ENCODE results near the gene RNASE12.
"Not testable (repeated sequence)": the region's sequence is repeated elsewhere in the genome, so short reads cannot be mapped to it uniquely, and the experiment has no call there.

RNASE12 gene

GRCh38 chr14:20607617-20608016 is 16.4 kb upstream of the RNASE12 start:
- DNase-seq (ENCODE audit: insufficient read length, low spot score) (no peak), FAIRE-seq (no peak)
- TF ChIP-seq SPI1 (IDR thresholded peaks at IDR 0.05; ENCODE audit: low read depth, low read length), result no peak
- TF ChIP-seq POLR2A (IDR thresholded peaks at IDR 0.05; ENCODE audit: low read depth, low read length), result no peak
- TF ChIP-seq POLR2AphosphoS5 (IDR thresholded peaks at IDR 0.05; ENCODE audit: low read depth, low read length), result no peak
- no peak for TF ChIP-seq PAX5 (IDR thresholded peaks at IDR 0.05; ENCODE audit: insufficient read depth, low read length, severe bottlenecking)
- no peak for TF ChIP-seq POU2F2 (IDR thresholded peaks at IDR 0.05; ENCODE audit: low read depth, low read length)
- TF ChIP-seq TAF1 (IDR thresholded peaks at IDR 0.05; ENCODE audit: low read depth, low read length), result no peak

DNA sequence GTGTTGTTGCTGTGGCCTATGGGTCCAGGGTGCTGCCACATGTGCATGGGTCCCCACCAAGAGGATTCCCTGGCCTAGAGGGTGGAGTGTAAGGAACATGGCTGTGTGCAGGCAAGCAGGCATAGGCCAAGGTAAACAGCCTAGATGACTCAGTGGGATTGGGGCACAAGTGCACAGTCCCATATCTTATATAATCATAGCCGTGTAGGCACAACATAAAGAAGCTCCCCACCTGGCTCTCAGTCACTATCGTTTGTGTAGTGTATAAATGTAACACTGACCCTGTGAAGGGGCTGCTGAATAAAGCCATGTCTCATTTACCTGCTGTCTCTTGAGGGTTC is 15.7 kb upstream of the RNASE12 start:
- TF ChIP-seq SPI1 (IDR thresholded peaks at IDR 0.05; ENCODE audit: low read depth, low read length) (no peak), POLR2AphosphoS5 (IDR thresholded peaks at IDR 0.05; ENCODE audit: low read depth, low read length) (no peak), TAF1 (IDR thresholded peaks at IDR 0.05; ENCODE audit: low read depth, low read length) (no peak), PAX5 (IDR thresholded peaks at IDR 0.05; ENCODE audit: insufficient read depth, low read length, severe bottlenecking) (no peak), POLR2A (IDR thresholded peaks at IDR 0.05; ENCODE audit: low read depth, low read length) (no peak), POU2F2 (IDR thresholded peaks at IDR 0.05; ENCODE audit: low read depth, low read length) (no peak)
- DNase-seq (ENCODE audit: insufficient read length, low spot score) (no peak), FAIRE-seq (no peak)

DNA sequence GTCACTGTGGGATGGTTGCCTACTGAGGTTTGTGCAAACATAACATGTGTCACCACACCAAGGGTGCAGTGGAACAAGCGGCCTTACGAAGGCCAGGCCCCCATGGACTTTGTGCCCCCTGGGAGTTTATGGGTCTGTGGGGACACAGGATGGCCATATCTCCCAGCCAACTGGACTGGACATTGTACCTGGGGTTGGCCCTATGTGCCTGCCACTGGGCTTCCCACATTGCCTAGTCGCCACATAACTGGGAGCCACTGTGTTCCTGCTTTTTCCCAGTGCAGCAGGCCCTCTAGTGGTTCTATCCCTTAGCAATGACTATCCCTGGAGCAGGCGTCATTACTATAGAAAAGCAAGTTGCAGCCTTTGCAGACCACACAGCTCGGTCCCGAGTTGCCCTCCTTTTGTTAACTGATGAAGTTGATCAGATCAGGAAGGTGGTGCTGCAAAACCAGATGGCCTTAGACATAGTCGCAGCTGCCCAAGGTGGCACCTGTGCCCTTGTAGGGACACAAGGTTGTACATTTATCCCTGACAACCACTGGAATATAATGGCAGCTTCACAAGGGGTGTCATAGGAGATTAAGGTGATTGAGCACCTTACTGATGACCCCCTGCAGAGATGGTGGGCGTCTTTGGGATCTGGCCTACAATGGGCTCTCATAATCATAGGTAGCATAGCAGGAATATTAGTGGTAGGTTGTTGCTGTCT is 15.2 kb upstream of the RNASE12 start:
- DNase-seq (ENCODE audit: insufficient read length, low spot score), result no peak
- no peak for TF ChIP-seq POU2F2 (IDR thresholded peaks at IDR 0.05; ENCODE audit: low read depth, low read length)
- TF ChIP-seq TAF1 (IDR thresholded peaks at IDR 0.05; ENCODE audit: low read depth, low read length), result no peak
- TF ChIP-seq PAX5 (IDR thresholded peaks at IDR 0.05; ENCODE audit: insufficient read depth, low read length, severe bottlenecking), result no peak
- FAIRE-seq, result no peak

DNA sequence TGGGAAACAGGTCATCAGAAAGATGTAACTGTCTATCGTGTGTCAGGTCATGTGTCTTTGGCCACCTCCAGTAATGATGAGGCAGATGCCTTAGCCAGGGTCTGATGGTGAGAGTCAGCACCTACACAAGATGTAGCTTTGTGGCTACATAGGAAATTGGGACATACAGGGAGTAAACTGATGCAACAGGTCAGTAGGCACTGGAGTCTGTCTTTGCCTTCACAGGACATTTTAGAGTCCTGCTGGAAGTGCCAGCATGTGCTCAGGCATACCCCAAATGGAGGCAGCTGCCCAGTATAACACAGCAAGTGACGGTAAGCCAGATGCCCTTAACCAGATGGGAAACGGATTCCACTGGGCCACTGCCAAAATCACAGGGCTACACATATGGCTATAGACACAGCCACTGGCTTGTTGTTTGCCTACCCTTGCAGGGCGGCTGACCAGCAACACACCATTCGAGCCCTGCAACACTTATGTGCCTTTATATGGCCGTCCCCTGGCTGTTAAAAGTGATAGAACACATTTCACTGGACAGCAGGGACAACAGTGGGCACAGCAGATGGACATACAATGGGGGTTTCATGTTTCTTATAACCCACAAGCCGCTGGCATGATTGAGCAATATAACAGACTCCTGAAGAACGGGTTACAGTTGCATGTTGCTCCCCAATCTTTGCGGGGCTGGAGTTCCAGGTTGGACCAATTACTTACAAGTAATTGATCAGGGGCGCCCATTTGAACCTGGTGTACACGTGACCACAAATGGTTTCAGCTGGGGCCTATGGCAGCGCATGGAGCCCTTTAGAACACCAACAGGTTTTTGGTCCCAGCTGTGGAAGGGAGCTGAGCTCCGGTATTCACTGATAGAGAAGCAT is 12.9 kb upstream of the RNASE12 start:
- FAIRE-seq, result no peak
- DNase-seq (ENCODE audit: insufficient read length, low spot score), result no peak
- TF ChIP-seq POU2F2 (IDR thresholded peaks at IDR 0.05; ENCODE audit: low read depth, low read length) (no peak), PAX5 (IDR thresholded peaks at IDR 0.05; ENCODE audit: insufficient read depth, low read length, severe bottlenecking) (no peak), POLR2A (IDR thresholded peaks at IDR 0.05; ENCODE audit: low read depth, low read length) (no peak)

DNA sequence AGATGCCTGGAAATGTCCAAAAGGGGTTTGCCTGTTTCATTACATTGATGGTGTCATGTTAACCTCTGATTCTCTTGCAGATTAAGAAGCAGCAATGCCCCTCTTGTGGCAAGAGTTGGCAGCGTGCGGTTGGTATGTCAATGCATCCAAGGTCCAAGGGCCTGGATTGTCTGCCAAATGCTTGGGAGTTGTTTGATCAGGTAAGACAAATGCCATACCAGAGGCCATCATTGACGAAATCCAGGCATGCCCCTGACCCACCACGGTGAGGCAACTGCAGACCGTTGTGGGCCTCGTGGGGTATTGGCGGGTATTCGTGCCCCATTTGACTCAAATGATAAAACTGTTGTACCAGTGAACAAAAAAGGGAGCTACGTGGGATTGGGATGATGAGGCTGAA is 11.4 kb upstream of the RNASE12 start:
- DNase-seq (ENCODE audit: insufficient read length, low spot score) (no peak), FAIRE-seq (no peak)
- TF ChIP-seq TAF1 (IDR thresholded peaks at IDR 0.05; ENCODE audit: low read depth, low read length), result no peak
- no peak for TF ChIP-seq PAX5 (IDR thresholded peaks at IDR 0.05; ENCODE audit: insufficient read depth, low read length, severe bottlenecking)
- TF ChIP-seq SPI1 (IDR thresholded peaks at IDR 0.05; ENCODE audit: low read depth, low read length), result no peak
- TF ChIP-seq POLR2AphosphoS5 (IDR thresholded peaks at IDR 0.05; ENCODE audit: low read depth, low read length), result no peak
- TF ChIP-seq POU2F2 (IDR thresholded peaks at IDR 0.05; ENCODE audit: low read depth, low read length), result no peak
- no peak for TF ChIP-seq POLR2A (IDR thresholded peaks at IDR 0.05; ENCODE audit: low read depth, low read length)

- TF ChIP-seq PAX5 (IDR thresholded peaks at IDR 0.05; ENCODE audit: insufficient read depth, low read length, severe bottlenecking) (no peak), POU2F2 (IDR thresholded peaks at IDR 0.05; ENCODE audit: low read depth, low read length) (no peak), SPI1 (IDR thresholded peaks at IDR 0.05; ENCODE audit: low read depth, low read length) (no peak), POLR2AphosphoS5 (IDR thresholded peaks at IDR 0.05; ENCODE audit: low read depth, low read length) (no peak), POLR2A (IDR thresholded peaks at IDR 0.05; ENCODE audit: low read depth, low read length) (no peak), TAF1 (IDR thresholded peaks at IDR 0.05; ENCODE audit: low read depth, low read length) (no peak)
- FAIRE-seq (no peak), DNase-seq (ENCODE audit: insufficient read length, low spot score) (no peak)
These were observed 10.3 kb upstream of the RNASE12 start for GRCh38 chr14:20601522-20601921.

DNA sequence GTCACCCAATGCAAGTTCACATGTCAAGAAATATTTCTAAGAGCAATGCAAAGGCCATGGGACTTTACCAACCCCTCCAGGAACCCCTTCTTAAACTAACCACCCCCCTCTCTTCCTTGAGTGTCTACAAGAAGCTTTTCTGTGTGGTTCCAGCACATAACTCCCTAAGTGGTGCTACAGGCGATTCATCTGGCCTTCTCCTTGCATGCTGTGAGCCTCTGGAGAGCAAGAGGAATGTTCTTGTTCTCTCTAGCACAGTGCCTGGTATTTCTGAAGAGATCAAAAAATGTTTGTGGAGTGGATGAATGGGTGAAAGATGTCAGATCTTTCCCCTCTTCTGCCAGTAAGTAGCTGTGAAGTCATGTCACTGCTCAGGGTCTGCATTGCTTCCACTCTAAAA is 5.9 kb upstream of the RNASE12 start:
- DNase-seq (ENCODE audit: insufficient read length, low spot score) (no peak), FAIRE-seq (no peak)
- TF ChIP-seq PAX5 (IDR thresholded peaks at IDR 0.05; ENCODE audit: insufficient read depth, low read length, severe bottlenecking), result no peak
- TF ChIP-seq TAF1 (IDR thresholded peaks at IDR 0.05; ENCODE audit: low read depth, low read length), result no peak
- no peak for TF ChIP-seq POLR2AphosphoS5 (IDR thresholded peaks at IDR 0.05; ENCODE audit: low read depth, low read length)
- TF ChIP-seq POLR2A (IDR thresholded peaks at IDR 0.05; ENCODE audit: low read depth, low read length), result no peak
- TF ChIP-seq POU2F2 (IDR thresholded peaks at IDR 0.05; ENCODE audit: low read depth, low read length), result no peak
- TF ChIP-seq SPI1 (IDR thresholded peaks at IDR 0.05; ENCODE audit: low read depth, low read length), result no peak

DNA sequence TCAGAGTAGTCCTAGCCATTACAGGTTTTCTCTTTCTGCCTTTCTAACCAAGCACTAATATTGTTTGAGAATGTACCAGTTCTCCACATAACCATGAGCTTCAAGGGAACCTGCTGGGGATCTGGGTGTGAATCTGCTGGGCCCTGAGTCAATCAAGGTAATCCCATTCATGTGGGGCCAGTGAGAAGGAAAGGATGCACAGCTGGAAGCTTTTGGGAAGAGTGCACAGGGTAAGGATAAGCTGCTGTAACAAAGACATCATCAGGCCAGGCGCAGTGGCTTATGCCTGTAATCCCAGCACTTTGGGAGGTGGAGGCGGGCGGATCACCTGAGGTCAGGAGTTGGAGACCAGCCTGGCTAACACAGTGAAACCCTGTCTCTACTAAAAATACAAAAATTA is 4.5 kb upstream of the RNASE12 start:
- FAIRE-seq; DNase-seq (ENCODE audit: insufficient read length, low spot score): not testable (repeated sequence)

- FAIRE-seq, result no peak
- DNase-seq (ENCODE audit: insufficient read length, low spot score), result no peak
- TF ChIP-seq SPI1 (IDR thresholded peaks at IDR 0.05; ENCODE audit: low read depth, low read length), result no peak
- TF ChIP-seq TAF1 (IDR thresholded peaks at IDR 0.05; ENCODE audit: low read depth, low read length), result no peak
These were observed 1.4 kb upstream of the RNASE12 start for GRCh38 chr14:20592574-20592973.

- DNase-seq (ENCODE audit: insufficient read length, low spot score) (no peak), FAIRE-seq (no peak)
- no peak for TF ChIP-seq POU2F2 (IDR thresholded peaks at IDR 0.05; ENCODE audit: low read depth, low read length)
- TF ChIP-seq POLR2AphosphoS5 (IDR thresholded peaks at IDR 0.05; ENCODE audit: low read depth, low read length), result no peak
- no peak for TF ChIP-seq PAX5 (IDR thresholded peaks at IDR 0.05; ENCODE audit: insufficient read depth, low read length, severe bottlenecking)
- TF ChIP-seq TAF1 (IDR thresholded peaks at IDR 0.05; ENCODE audit: low read depth, low read length), result no peak
- no peak for TF ChIP-seq SPI1 (IDR thresholded peaks at IDR 0.05; ENCODE audit: low read depth, low read length)
- TF ChIP-seq POLR2A (IDR thresholded peaks at IDR 0.05; ENCODE audit: low read depth, low read length), result no peak
These were observed 3.6 kb downstream of the RNASE12 start, which contains the start of gene RNASE11 for GRCh38 chr14:20587489-20588154. Gene RNASE11 (minus strand): TSS chr14:20588001.
